SK-MEL-5 (cell line): Measurements from ENCODE around the gene CLCN4. TPM values are rescaled to one million over a fixed set of nuclear protein-coding genes. Genes with fewer than 3 reads are reported as not detected.

Source experiments
- DNase-seq: peaks from one replicate; pipeline ENCODE4 v3.0.0-alpha.2; 2016; ENCODE audit warnings: low read depth, low spot score
- in situ Hi-C: cut with HindIII; loops from 2 replicates; pipeline ENCODE4 v1.10.0; 2016; ENCODE audit warnings: low sequenced_read_pairs, high pct_unique_total_duplicates, low pct_unique_long_range_greater_than_20kb
- total RNA-seq: library from RNA; depleted of rRNA; stranded (reverse); fragments of >200 nt; shearing (Covaris generic); gene quantifications from 2 replicates; pipeline ENCODE4 v1.2.3, GENCODE V29; 2014

Gene CLCN4
- total RNA-seq, 1 experiment from 2014 or later = 1.8 TPM

DNA sequence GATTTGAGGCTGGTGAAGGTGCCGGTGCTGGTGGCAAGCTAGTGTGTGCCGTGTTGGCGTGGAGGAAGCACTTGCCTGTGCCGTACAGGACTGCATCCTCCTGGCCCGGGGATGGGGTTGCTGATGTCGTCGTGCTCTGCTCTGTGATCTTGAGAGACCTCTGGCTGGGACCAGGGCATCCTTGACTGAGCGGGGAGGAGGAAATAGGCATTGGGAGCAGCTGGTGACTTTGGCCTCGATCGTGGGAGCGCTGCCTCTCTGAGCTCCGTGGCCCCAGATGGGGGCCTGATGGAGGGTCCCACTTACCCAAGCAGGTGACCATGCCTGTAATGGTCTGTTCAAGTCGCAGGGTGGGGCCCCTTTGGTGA lies 31.5 kb upstream of the CLCN4 start:
- no peak for DNase-seq
- in situ Hi-C loops = no loop called here

DNA sequence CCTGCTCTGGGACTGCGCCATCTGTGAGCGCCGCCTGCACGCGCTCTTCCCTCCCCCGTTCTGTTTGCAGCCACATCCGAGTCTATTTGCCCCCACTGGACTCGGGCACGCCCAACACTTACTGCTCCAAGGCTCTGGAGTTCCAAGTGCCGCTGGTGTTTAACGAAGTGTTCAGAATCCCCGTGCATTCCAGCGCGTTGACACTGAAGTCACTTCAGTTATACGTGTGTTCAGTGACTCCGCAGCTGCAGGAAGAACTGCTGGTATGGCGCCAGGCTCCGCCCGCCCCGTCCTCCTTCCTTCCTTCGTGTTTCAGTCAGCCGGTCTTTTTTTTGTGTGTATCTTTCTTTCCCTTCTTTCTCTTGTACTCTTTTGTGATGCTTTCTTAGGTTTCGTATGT lies 30.7 kb upstream of the CLCN4 start:
- no peak for DNase-seq
- in situ Hi-C loops = no loop called here

DNA sequence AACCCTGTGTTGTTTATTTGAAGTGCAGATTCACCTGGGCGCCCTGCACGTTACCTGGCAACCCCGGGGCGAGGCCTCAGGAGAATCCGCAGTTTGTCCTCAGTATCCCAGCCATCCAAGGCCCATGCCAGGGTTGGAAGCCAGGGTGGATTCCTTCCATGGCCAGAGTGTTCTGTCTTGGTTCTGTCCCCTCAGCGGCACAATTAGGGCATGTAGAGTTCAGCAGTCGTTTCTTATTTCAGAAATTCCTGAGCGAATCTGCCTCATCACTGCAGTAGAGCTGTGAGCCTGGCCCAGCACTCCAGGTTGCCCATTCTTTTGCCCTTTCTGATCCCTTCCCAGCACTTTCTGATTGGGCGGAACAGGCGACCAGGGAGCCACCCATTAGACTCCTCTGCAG lies 29.9 kb upstream of the CLCN4 start:
- in situ Hi-C loops = no loop called here
- no peak for DNase-seq

DNA sequence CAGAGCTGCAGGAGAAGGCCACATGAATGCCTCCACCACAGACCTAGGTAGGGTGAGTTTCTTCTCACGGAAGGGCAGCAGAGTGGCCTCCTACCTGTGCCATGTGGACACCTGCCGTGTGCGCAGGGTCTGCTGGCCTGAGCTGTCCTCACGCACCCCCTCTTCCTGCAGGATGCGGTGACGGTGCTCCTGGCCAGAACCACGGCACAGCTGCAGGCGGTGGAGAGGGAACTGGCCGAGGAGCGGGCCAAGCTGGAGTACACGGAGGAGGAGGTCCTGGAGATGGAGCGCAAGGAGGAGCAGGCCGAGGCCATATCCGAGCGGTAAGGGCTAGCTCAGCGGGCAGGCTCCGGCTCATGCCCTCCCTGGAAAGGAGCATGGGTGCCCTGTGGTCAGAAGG lies 28.4 kb upstream of the CLCN4 start:
- in situ Hi-C loops = no loop called here
- no peak for DNase-seq

DNA sequence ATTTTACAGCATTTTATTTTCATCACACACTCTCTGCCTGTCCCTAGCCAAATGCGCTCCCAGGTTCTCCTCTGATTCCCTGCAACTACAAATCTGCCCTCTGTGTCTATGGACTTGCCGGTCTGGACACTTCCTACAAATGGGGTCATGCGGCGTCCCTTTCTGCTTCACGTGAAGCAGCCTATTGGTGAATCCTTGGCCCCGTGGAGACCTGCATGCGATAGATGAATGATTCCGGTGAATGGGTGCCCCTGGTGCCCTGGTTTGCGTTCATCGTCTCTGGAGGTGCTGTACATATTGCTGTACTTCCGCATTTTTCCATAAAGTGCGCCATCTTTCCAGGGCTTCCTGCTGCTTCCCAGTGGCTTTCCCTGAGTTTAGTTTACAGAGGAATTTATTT lies 27.5 kb upstream of the CLCN4 start:
- in situ Hi-C loops = no loop called here

DNA sequence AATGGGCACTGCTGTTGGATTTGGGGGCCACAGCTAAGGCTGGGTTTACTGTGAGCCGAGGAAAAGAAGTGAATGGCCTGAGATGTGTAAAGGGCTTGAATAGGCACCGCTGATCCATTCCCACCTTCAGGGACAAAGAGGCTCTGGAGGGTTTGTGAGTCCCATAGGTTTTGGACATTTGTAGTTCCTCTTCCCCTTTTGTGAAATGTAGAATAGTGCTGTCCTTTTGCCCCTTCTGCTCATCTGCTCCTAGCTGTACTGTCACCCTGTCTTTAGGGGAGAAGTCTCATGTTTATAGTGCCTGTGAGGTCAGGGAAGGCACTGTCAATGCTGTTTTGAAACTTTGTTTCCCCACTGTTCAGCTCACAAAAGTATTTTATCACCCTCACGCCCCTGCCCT lies 26.4 kb upstream of the CLCN4 start:
- in situ Hi-C loops = no loop called here
- DNase-seq = no peak

More for the DNA sequence above, 27.5 kb upstream of the CLCN4 start:
- no peak for DNase-seq

DNA sequence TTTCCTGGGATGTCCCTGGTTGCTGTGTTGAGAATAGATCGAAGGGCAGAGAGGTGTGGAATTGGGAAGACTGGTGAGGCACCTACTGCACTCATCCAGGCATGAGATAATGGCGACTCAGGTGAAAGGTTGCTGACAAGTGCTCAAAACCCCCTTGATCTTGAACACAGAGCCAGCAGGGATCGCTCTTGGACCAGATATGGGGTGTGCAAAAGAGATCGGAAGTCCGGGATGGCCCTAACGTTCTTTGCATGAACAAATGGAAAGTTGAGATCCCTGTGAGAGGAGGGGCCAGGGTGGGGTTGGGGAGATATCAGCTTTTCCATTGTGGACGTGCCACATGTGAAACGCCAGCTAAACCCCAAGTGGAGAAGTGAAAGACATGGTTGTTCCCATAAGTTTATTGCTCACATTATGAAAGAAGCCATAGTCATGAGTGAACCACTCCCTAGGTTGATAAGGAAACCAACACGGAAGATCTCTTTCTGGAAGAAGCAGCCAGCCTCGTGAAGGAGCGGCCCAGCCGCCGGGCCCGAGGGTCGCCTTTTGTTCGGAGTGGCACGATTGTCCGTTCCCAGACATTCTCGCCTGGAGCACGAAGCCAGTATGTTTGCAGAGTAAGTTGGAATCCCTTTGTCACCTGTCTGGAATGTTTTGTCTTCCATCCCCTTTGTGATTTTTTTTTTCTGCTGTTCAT lies 22.6 kb upstream of the CLCN4 start:
- in situ Hi-C loops = no loop called here
- DNase-seq = no peak

DNA sequence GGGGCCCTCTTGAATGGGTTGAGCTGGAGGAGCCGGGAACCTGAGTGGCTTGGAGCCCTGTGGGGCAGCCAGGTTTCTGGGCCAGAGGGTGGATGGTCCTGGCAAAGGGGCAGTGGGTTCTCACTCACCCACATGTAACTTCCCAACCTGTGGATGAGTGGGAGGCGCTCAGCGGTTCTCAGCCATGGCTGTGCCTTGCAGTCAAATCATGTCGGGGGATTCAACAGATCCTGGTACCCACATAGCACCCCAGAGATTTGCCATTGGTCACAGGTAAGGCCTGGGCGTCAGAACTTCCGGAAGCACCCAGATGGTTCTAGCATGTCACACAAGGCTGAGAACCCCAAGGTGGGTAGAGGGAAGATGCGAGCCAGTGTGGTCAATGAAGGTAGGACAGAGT lies 21.9 kb upstream of the CLCN4 start:
- no peak for DNase-seq
- in situ Hi-C loops = no loop called here

DNA sequence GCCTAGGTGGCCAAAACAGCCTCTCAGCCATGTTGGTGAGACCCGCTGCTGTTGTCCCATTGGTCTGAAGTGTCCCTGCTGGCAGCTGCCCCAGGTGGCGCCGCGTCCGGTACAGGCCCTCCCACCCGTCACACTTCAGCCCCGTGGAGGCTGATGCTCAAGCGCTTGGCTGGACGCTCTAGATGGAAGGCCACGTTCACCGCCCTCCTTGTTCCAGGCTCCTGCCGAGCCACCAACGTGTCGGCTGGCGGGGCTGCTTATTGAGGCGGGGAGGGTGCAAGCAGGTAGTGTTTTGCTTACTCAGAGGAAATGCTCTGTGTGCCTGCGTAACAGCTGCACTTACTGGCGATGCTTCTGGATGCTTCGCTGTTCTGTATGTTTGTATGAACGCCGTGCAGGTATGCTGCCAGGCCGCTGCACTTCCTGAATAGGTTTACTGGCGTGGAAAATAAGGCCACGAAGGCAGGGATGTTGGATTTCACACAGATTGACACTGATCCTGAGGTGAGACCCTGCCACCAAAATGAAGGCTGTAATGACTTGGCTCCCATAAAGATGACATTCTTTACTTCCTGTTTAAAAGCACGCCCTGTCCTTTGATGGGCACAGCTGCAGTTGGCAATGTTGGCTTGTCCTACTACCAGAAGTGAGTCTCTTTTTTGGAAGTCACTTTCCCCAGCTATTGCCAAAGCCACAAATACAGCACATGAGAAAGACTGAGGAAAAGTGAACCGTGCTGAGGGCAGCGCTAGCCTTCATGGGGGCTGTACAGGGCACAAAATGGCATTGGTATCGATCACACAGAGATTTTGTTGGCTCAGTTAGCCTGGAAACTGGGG lies 21.0 kb upstream of the CLCN4 start:
- no peak for DNase-seq
- in situ Hi-C loops = no loop called here

DNA sequence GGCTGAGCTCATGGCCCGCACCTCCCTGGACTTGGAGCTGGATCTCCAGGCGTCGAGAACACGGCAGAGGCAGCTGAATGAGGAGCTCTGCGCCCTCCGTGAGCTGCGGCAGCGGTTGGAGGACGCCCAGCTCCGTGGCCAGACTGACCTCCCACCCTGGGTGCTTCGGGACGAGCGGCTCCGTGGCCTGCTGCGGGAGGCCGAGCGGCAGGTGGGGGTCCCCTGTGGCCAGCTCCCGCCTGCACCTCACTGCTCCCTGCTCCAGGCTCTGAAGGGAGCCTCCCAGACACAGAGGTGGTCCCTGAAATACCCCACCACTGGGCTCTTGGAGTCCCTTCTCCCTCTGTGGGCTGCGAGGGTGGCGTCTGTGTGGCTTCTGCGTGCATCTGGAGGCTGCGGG lies 18.0 kb upstream of the CLCN4 start:
- in situ Hi-C loops = no loop called here
- no peak for DNase-seq

DNA sequence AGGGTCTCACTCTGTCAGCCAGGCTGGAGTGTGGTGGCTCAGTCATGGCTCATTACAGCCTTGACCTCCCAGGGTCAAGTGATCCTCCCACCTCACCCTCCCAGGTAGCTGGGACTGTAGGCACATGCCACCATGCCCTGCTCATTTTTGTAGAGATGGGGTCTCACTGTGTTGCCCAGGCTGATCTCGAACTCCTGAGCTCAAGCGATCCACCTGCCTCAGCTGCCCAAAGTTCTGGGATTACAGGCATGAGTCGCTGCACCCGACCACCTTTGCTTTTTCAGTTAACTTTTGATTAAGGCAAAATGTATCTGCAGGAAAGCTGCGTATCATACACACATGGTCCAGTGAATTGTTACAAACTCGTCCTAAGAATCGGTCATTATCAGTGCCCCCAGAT lies 16.5 kb upstream of the CLCN4 start:
- in situ Hi-C loops = no loop called here
- DNase-seq = no peak

DNA sequence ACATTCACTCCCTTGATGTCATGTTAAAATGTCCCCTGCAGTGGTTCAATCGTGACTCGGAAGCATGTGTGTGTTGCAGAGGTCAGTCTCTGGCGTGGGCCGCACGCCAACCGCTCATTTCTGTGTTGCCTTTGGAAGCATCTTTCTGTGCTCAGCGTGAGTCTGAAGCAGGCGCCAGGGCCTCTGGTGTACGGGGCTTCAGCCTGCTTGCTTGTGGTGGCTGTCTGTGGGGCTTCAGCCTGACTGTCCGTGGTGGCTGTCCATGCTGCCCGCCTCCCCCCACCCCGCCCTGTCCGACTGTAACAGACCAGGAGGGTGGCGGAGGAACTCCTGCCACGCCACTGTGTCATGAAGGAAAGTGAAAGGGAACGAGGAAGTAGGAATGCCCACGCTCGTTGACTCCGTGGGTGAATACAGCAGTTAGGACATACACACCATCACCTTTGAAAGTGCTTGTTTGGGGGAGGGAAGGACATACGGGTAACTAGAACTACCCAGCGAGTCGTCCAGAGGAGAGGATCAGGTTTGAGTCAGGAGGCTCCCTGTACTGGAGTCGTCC lies 14.7 kb upstream of the CLCN4 start:
- in situ Hi-C loops = no loop called here
- DNase-seq = no peak

DNA sequence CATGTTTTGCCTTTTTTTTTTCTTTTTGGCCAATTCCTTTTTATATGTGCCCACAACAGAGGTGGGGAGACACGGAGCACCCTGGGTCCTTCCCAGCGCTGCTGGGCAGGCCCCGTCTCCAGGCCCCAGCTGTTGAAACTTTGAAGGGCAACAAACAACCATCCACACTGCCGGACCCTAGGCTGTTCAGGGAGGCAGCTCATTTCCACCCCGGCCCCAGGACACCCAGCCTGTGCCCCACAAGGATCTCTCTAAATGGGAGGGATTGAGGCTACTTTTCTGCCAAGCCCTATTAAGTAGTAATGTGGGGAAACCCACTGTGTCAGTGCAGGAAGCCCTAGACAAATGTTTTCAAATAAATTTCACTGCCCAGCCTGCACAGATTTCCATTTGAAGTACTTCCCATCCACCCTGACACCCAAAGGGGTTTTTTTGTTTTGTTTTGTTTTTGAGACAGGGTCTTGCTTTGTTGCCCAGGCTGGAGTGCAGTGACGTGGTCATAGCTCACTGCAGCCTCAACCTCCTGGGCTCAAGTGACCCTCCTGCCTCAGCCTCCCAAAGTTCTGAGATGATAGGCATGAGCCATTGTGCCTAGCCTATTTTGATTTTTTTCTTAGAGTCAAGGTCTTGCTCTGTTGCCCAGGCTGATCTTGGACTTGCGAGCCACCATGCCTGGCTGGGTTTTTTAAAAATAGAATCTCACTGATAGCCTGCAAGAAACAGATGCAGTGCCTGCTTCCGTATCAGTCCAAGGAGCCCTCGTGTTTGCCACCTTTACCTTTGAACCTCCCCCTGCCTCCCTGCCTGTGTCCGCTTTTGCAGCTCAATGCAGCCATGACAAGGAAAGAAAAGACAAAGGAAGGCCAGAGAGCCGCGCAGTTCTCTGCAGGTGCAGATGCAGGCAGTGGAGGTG lies 13.4 kb upstream of the CLCN4 start:
- DNase-seq = no peak
- in situ Hi-C loops = no loop called here

DNA sequence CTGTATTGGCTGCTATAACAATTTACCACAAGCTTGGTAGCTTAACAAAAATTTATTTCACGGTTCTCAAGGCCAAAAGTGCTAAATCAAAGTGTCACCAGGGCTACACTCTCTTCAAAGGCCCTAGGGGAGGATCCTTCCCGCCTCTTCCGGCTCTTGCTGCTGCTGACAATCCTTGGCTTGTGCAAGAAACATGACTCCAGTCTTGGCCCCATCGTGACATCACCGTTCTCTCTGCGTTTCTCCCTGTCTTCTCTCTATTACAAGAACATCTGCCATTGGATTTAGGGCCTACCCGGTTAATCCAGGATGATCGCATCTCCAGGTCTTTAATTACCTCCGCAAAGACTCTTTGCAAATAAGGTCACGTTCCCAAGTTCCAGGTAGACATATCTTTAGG lies 10.4 kb upstream of the CLCN4 start:
- DNase-seq = no peak
- in situ Hi-C loops = no loop called here

DNA sequence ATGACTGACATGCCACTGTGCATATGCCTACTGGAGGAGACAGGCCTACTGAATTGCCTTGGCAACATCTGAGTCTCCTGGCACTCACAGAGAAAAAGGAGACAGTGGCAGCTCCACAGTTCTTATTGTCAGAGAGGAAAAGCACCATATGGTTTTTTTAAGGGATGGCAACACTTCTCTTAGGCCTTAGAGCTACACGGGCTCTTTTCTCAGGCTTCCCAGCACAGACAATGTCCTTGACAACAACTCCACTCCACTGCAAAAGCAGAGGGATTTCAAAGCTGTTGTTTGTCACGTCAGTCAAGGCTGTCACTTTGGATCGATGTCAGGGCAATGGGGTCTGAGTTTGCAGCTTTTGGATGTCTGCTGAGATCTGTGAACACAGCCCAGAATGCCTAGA lies 4.7 kb upstream of the CLCN4 start:
- no peak for DNase-seq
- in situ Hi-C loops = no loop called here

DNA sequence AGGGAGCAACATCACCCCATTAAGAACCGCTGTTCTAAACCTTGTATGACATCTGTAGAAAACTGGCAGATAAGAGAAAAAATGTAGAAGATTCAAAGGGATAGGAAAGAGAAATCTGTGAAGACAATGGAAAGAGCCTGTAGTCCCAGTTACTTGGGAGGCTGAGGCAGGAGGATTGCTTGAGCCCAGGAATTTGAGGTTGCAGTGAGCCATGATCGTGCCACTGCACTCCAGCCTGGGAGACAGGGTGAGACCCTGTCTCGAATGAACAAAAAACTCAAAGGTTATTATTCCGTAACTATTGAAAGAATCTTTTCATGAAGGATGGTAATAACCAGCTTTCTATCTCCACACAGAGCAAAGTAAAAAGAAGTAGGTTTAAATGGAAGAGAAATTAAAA lies 1.6 kb upstream of the CLCN4 start:
- DNase-seq = no peak
- in situ Hi-C loops = no loop called here

DNA sequence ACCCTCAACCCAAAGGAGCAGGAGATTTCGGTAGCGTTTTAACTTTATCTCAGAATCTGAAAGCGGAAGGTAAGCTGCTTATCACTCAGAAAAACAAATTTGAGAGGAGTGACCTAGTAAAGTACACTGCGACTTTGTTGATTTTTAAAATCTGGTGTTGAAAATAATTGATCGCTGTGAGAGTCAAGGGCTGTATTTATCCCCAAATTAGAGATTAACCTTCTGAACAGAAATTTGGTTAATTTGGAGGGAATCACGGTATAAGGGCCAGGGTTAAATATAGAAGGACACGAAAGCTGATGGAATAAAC lies 212 bp downstream of the CLCN4 start:
- no peak for DNase-seq
- in situ Hi-C loops = no loop called here

DNA sequence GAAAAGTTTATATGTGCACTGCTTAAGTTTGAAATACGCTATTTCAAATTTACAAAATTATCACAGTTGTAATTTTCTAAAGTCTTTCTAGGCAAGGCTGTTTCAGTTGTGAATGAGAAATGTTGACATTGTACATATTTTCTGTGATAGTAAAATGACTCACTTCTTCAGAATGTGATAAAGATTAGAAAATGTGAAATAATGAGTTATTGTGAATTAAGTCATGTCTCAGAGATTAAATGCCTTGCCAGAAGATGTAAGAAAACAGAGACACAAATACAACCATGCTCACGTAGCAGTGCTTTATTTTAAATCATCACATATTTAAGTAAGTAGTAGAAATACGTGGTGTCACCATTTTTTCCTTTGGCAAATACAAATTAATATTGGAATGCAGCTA lies 768 bp downstream of the CLCN4 start:
- DNase-seq = no peak
- in situ Hi-C loops = no loop called here
